ENCODE results near the gene MRPL14.

DNA sequence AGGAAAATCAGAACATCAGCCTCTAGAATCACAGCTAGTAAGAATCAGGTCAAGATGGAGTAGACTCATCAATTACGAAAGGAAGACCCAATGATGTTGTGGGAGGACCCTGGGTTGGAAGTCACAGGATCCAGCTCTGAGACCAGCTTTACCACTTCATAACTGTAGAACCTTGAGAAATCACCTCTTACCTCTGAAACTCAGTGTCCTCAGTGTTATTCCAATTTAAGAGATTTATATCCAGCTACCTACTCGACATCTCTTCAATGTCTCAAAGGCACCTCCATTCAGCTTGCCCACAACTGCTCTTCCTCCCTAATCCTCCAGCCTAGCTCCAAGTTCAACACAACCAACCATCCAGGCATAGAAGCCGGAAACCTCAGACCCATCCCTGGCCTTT lies 16.3 kb downstream of the MRPL14 start:
- TF ChIP-seq, protein P1, sequence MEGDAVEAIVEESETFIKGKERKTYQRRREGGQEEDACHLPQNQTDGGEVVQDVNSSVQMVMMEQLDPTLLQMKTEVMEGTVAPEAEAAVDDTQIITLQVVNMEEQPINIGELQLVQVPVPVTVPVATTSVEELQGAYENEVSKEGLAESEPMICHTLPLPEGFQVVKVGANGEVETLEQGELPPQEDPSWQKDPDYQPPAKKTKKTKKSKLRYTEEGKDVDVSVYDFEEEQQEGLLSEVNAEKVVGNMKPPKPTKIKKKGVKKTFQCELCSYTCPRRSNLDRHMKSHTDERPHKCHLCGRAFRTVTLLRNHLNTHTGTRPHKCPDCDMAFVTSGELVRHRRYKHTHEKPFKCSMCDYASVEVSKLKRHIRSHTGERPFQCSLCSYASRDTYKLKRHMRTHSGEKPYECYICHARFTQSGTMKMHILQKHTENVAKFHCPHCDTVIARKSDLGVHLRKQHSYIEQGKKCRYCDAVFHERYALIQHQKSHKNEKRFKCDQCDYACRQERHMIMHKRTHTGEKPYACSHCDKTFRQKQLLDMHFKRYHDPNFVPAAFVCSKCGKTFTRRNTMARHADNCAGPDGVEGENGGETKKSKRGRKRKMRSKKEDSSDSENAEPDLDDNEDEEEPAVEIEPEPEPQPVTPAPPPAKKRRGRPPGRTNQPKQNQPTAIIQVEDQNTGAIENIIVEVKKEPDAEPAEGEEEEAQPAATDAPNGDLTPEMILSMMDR (IDR thresholded peaks at IDR 0.05): no peak
- no peak for TF ChIP-seq ZFX (IDR thresholded peaks at IDR 0.05; ENCODE audit: borderline replicate concordance)
